ENCODE measurements around the gene EPC1.

Gene EPC1

GRCh38 chr10:32337350-32337749, 9.6 kb downstream of the EPC1 start:
- DNase-seq (ENCODE audit: low spot score): no peak

DNA sequence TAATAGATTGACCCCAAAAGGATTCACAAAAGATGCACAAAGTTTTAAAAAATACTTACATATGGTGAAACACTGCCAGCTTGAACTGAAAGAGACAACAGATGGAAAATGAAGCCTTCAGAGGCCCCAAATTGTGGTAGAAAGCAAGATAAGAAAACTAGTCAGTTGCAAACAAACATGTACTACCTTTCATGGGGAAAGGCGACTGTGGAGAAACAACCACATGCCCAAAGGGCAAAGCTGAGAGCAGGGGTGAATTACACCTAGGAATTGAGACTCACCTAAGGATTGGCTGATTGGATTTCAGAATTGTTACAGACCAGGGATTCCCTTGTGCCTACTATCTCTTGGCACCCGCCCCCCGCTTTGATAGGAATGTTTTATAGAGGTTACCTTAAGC, 13.1 kb downstream of the EPC1 start:
- DNase-seq (ENCODE audit: low spot score): no peak

DNA sequence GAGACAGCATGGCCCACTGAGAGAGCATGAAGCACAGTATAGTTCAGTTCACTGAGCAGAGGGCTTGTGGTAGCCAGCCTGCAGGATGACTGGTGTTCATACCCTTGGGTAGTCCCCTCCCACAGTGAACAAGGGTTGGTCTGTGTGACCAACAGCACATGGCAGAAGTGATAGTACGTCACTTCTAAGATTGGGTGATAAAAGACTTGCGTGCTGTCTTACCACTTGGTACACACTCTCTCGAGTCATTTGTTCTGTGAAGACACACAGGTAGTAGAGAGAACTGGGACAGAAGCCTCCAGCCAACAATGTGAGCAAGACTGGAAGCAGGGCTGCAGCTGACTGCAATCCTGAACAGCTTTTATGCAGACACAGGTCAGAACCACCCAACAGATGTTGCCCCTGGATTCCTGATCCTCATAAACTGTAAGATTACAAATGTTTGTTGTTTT, 14.6 kb downstream of the EPC1 start:
- DNase-seq (ENCODE audit: low spot score): no peak

GRCh38 chr10:32331606-32332005, 15.4 kb downstream of the EPC1 start:
- no peak for DNase-seq (ENCODE audit: low spot score)

DNA sequence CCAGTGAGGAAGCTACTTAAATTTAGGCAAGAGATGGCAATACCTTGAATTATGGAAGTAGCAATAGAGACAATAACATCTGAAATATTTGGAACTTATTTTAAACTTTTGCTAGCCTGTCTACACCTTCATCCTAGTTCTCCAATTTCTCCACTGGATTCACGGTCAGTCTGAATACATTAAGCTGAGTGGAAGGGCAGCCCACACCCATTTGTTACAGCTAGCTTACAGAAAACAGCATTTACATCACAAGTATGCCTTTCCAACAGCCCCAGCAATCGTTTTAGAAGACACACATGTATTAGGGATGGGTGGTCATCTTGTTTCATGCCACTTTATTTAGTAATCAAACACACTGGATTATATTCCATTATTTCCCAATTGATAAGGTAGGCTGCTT, 16.7 kb downstream of the EPC1 start:
- no peak for DNase-seq (ENCODE audit: low spot score)

GRCh38 chr10:32329061-32329460, 17.9 kb downstream of the EPC1 start:
- DNase-seq (ENCODE audit: low spot score): no peak

DNA sequence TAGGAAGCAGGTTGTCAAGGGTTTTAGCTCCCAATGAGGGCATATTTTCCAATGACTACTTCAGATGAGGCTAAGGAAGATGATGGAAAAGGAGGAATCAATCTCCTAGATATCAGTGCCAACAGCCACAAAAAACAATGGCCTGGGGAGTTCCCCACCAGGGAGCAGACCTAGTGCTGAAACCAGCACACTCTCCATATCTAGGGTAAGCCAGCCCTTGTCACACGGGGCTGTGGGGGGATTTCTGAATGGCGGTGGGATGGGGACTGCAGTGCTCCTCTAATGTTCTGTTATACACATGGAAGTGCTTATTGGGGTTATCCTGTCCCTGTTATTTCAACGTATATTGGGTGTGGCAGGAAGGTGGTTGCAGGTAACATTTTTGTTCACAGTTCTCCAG, 18.5 kb downstream of the EPC1 start:
- no peak for DNase-seq (ENCODE audit: low spot score)

DNA sequence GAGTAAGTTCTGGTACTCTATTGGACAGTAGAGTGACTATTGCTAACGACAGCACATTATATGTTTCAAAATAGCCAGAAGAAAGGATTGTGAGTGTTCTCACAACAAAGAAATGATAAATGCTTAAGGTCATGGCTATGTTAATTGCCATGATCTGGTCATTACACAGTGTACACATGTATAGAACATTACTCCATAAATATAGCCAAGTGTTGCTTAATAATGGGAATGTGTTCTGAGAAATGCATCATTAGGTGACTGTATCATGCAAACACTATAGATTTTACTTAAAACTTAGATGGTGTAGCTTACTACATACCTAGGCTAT, 19.6 kb downstream of the EPC1 start:
- no peak for DNase-seq (ENCODE audit: low spot score)

GRCh38 chr10:32326680-32327363, 20.1 kb downstream of the EPC1 start:
- DNase-seq (ENCODE audit: low spot score): no peak

DNA sequence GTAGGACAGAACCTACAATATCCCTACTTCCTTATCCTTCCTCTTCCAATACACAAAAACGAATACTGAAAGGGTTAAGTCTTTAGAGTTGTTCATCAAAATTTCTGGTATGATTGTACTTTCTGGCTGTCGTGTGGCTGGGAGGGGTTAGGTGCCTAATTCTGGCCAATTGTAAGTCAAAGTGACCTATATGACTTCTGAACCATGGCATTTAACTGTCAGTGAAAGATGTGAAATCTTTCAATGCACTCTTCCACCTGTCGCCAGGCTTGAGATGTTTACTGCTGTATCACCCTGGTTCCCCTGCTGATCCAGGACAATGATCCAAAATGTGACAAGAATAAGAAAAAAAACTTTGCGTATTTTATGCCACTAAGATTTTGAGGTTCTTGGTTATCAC, 20.8 kb downstream of the EPC1 start:
- DNase-seq (ENCODE audit: low spot score): no peak

DNA sequence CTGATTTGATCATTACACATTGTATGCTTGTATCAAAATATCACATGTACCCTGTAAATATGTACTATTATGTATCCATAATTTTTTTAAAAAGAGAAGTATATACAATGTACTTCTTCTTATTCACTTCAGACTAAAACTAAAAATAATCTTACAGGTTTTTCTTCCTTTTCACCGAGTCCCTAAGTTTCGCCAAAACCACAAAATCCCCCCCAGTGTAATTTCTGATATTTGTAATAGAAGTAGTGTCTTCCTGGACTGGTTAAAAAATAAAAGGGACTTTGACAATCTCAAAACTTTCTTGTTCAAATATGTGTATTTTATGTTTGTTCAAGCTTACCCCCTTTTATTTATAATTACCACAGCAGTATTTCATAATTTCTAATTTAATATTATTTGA, 23.9 kb downstream of the EPC1 start:
- no peak for DNase-seq (ENCODE audit: low spot score)

- no peak for DNase-seq (ENCODE audit: low spot score)
Measured at GRCh38 chr10:32321016-32321631, 25.8 kb downstream of the EPC1 start.

- no peak for DNase-seq (ENCODE audit: low spot score)
Measured at GRCh38 chr10:32318476-32318896, 28.5 kb downstream of the EPC1 start.

DNA sequence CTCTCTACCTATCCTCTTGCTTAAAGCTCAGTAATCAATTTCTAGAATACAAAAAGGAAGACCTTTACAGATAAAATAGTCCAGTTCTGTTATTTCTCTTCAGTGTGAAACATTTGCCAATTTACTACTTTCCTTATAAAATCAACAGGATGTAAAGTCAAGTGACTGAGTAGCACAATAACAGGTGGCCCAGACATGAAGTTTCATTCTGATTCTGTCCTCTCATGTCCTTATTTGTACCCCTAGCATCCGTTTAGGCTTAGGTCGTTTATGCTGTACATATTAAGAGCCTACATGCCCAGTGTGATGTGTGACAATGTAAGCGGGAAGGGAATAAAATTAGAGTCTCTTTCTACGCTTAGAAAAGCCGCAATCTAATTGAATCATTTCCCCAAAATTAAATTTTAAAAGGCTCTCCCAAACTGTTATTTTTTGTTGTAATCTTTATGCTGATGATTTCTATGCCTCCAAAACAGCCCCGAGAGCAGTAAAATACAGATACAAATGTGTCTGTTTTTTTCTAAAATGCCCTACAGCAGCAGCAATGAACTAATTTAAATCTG, 29.1 kb downstream of the EPC1 start:
- no peak for DNase-seq (ENCODE audit: low spot score)

GRCh38 chr10:32315424-32315823, 31.5 kb downstream of the EPC1 start:
- no peak for DNase-seq (ENCODE audit: low spot score)

DNA sequence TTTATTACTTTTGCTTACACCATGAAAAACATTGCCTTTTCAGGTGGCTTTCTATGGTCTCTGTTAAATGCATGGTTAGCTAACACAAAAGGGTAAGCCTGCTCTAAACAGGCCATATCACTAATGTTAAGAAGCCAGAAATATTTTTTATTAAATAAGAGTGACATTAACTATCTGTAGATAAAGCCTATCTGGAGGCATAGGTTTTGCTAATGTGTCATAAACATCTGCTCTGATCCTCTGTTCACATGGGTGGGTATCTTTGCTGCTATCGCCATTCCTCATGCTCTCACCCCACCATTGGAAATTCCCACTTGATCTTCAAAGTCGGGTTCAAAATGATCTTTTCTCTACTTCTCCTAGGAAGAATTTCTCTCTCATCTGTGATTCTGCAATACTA, 32.4 kb downstream of the EPC1 start:
- no peak for DNase-seq (ENCODE audit: low spot score)

DNA sequence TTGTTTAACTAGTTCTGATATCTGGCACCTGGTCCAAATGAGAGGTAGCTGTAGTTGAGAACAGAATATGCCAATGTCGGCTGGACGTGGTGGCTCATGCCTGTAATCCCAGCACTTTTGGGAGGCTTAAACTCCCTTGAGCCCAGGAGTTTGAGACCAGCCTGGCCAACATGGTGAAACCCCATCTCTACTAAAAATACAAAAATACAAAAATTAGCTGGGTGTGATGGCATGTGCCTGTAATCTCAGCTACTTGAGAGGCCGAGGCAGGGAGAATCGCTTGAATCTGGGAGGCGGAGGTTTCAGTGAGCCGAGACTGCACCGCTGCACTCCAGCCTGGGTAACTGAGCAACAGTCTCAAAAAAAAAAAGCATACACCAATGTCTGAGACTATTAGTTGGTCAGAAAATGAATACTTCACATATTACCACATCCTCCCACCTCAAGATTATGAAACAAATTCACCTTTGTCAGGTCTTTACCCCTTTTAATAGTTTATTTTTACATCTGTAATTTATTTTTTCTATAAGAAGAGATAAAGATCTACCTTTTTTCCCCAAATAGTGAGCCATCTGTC, 38.8 kb downstream of the EPC1 start:
- DNase-seq (ENCODE audit: low spot score): no peak

GRCh38 chr10:32307609-32308008, 39.3 kb downstream of the EPC1 start:
- no peak for DNase-seq (ENCODE audit: low spot score)

GRCh38 chr10:32299354-32299980, 47.5 kb downstream of the EPC1 start:
- DNase-seq (ENCODE audit: low spot score): no peak

DNA sequence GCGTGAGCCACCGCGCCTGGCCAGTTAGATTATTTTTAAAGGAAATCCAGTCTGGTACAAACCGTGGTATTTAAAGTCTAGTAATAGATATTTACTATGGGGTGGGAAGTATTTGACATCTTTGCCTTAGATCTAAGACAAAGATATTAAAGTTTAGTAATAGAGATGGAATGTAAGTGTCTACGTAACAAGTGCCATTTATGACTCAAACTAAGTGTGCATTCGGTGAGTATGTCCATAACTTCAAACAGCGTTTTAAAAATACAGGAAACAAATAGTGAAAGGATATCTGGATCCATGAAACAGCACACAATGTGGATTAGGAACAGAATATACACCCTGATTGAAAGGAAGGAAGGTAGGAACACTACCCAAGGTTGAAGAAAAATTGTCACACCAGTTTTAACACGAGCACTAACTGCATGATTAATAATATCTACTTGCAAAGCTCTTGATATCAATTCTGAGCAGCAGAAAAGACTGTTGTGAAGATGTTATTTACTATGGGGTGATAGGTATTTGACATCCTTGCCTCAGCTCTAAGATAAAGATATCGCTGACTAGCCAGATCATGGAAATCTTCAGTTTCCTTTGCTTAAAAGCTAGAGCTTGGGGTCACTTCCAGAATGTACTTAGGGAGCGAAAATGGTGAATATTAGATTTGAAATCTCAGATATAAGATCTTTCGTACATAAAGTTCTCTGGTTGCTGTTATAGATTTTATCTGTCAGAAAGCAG, 48.7 kb downstream of the EPC1 start:
- DNase-seq (ENCODE audit: low spot score): peak; percentile 68

GRCh38 chr10:32295027-32295426, 51.9 kb downstream of the EPC1 start:
- DNase-seq (ENCODE audit: low spot score): no peak

GRCh38 chr10:32293581-32293980, 53.4 kb downstream of the EPC1 start:
- DNase-seq (ENCODE audit: low spot score): no peak
